Measurements from ENCODE around the gene ZC3H4.

- TF ChIP-seq REST (IDR thresholded peaks at IDR 0.05; ENCODE audit: insufficient read depth in 1 of 2, low read depth in 2 of 2, low read length in 1 of 2) (no peak), CTCF (IDR thresholded peaks at IDR 0.05) (no peak)
Measured at GRCh38 chr19:47122359-47123335, 9.1 kb upstream of the ZC3H4 start.
